Raji (cell line): Measurements from ENCODE around the gene TEX30.

Experiments
- POLR2A ChIP-seq: IDR thresholded peaks from 2 replicates; pipeline ENCODE4 v1.6.1; 2011; ENCODE audit warnings: low read depth, low read length, control low read depth; ENCODE audit not compliant: insufficient read depth

The TEX30 gene

GRCh38 chr13:102793611-102794355, 20.2 kb upstream of the TEX30 start:
- TF ChIP-seq POLR2A, result no peak

GRCh38 chr13:102792396-102792795, 18.8 kb upstream of the TEX30 start:
- no peak for TF ChIP-seq POLR2A

DNA sequence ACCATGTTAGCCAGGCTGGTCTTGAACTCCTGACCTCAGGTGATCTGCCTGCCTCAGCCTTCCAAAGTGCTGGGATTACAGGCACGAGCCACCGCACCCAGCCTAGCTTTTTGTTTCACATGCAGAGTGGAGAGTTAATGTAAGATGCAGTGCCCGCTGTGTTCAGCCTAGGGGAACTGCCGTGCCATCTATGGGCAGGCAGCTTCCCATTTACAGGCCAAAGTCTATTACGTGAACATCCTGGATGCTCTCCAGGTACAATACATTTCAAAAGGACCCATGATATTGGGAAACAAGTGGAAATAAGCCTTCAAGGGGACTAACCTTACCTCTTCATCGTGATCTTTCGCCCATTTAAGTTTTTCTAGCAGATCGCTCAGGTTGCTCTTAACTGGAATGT, 15.1 kb upstream of the TEX30 start:
- no peak for TF ChIP-seq POLR2A

DNA sequence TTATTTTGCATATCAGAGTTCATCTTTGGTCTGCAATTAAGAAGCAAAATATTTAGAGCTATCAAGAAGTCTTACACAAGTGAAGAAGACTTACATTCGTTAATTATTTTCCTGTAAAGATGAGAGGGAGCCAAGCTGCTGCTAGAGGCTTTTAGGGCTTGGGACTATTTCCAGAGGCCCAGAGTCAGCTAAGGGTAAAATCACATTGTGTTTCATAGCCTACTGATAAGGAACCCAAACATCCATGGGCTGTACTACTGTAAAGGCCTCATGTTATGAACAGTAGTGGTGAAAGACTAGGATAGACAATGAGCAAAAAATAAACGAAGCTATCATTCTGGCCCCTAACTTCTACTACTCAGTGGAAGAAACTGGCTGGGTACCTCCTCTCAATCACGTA, 10.9 kb upstream of the TEX30 start:
- TF ChIP-seq POLR2A, result no peak

- TF ChIP-seq POLR2A, result no peak
These were observed 8.0 kb upstream of the TEX30 start for GRCh38 chr13:102781591-102781990.

GRCh38 chr13:102779436-102780159, 6.0 kb upstream of the TEX30 start:
- no peak for TF ChIP-seq POLR2A

GRCh38 chr13:102777736-102778135, 4.2 kb upstream of the TEX30 start:
- TF ChIP-seq POLR2A, result no peak

- no peak for TF ChIP-seq POLR2A
These were observed 2.7 kb upstream of the TEX30 start for GRCh38 chr13:102776271-102776670.

DNA sequence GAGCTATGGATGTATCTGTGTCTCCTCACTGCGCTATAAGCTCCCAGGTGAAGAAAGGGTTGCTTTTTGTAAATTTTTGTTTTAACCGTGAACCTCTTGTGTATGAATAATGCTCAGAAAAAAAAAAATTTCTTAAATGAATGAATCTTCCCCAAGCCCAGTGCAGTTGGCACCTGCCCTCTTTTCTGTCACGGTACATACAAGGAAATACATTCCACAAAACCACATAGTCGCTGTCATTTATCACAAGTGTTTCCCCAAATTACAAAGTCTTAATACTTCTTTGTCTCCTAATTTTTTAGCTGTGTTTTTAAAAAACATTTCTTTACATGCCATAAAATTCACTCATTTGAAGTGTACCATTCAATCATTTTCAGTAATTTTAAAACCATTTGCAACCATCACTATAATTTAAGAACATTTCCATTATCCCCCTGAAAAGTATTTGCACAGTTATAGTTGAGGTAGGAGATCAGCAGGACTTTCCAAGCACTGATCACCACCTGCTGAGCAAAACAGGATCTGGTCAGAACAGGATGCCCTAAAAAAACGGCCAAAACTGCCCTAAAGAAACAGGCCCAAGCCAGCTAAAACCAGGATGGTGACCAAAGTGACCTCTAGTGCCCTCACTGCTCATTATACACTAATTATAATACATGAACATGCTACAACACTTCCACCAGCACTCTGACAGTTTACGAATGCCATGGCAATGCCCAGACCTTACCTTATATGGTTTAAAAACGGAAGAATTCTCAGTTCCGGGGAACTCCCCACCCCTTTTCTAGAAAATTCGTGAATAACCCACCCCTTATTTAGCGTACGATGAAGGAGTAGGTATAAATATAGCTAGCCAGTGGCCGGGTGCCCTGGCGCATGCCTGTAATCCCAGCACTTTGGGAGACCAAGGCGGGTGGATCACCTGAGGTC, 1.3 kb upstream of the TEX30 start:
- no peak for TF ChIP-seq POLR2A

DNA sequence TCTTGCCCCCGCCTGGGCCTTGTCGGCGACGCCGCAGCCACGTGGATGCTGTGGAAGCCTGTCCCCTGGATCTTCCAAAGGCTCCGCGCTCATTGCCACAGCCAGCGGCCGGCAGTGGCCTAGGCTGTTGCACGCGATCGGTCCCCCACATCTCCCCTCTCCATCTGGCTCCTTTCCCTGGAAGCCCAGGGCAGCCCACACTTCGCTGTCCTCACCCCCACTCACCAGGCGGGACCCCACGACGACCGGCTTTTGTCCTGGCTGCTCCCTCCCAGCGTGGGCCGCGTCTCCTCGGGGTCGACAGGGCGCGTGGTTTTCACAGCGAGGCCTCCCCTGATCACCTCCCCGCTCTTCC, 605 bp upstream of the TEX30 start:
- no peak for TF ChIP-seq POLR2A

- no peak for TF ChIP-seq POLR2A
These were observed 1.6 kb downstream of the TEX30 start for GRCh38 chr13:102772042-102772425.

DNA sequence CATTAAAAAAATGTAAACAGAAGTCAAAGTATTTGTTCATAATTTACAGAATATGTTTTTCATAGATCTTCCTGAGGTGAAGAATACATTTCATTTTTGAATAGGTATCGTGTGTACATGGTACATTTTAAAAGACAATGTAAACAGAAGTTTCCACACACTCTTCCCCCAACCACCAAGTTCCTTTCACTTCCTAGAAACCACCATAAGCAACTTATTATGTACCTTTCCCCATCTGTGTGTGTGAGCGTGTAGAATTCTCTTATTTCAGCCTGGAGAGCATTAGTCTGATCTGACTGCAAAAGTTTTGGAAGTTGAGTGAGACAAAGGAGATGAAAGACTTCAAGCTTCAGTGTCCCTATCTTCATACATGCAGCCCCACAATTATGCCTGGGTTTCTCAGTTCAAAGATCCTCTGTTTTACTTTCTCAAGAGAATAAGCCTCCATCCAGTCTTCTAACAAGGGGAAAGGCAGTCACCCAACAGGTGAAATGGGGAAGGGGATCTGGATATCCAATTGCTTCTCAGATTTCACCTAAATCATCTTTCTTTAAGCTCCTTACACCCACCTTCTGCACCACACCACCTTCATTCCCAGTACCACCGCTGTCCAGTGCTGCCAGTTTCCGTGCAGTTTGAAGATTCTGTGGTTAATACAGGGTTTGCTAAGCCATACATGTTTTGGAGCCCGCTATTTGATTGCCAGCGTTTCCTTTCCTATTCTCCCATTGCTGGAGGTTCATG, 2.1 kb downstream of the TEX30 start:
- no peak for TF ChIP-seq POLR2A

- TF ChIP-seq POLR2A, result no peak
These were observed 3.2 kb downstream of the TEX30 start for GRCh38 chr13:102770435-102770834.

DNA sequence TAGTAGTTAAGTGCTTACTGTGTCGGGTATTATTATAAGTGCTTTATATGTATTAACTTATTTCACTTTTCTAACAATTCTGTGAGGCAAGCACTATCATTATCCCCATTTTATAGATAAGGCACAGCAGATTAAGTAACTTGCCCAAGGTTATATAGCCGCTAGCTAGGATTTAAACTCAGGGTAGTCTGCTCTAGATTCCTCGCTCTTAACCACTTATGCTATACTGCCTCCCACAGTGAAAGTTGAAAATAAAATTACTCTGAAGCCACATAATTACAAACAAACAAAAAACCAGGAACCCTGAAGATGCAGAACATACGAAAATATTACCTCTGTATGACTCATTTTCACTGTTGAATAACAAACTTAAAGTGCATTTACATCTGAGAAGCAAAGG, 3.9 kb downstream of the TEX30 start:
- TF ChIP-seq POLR2A, result no peak

DNA sequence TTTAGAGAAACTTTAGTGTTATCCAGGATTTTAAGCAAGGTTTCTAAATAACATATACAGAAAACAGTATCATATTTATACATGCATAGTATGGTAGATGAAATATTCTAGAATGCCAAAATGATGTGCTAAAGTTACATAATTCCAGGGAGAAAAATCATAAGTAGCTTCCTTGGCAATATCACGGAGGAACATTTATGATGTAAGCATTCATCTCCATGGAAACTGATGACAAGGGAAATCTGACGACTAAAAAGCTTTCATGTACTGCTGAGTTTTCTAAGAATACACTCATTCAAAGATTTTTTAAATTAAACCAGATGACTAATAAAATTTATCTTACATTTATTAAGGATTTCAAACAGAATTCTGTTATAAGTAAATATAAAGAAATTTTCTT, 4.7 kb downstream of the TEX30 start:
- TF ChIP-seq POLR2A, result no peak
